Parathyroid adenoma (tissue), 2 donors: ENCODE data around the gene ITLN1.

Experiments used
- H2AFZ ChIP-seq: fragments of 300-600 bp; sonication (generic); one replicate; pipeline ENCODE4 v1.7.0; 2017; ENCODE audit warnings: antibody characterized with exemption, mild to moderate bottlenecking
- H3K27ac ChIP-seq: fragments of 300-600 bp; sonication (generic); one replicate; pipeline ENCODE4 v1.7.0; 2017
- H3K27me3 ChIP-seq: fragments of 300-600 bp; sonication (generic); one replicate; pipeline ENCODE4 v1.7.0; 2017; ENCODE audit warnings: low read length; ENCODE audit not compliant: control insufficient read depth, insufficient read depth
- H3K36me3 ChIP-seq: fragments of 300-600 bp; sonication (generic); one replicate; pipeline ENCODE4 v1.7.0; 2017; ENCODE audit warnings: low read length; ENCODE audit not compliant: control insufficient read depth, insufficient read depth
- H3K4me1 ChIP-seq: fragments of 300-600 bp; sonication (generic); one replicate; pipeline ENCODE4 v1.7.0; 2017; ENCODE audit warnings: control low read depth
- H3K4me2 ChIP-seq: fragments of 300-600 bp; sonication (generic); one replicate; pipeline ENCODE4 v1.7.0; 2017; ENCODE audit warnings: low read length
- H3K4me3 ChIP-seq: fragments of 300-600 bp; sonication (generic); one replicate; pipeline ENCODE4 v1.7.0; 2017; ENCODE audit warnings: low read depth, low read length
- H3K79me2 ChIP-seq: fragments of 300-600 bp; sonication (generic); one replicate; pipeline ENCODE4 v1.7.0; 2017; ENCODE audit warnings: control low read depth
- H3K9ac ChIP-seq: fragments of 300-600 bp; sonication (generic); one replicate; pipeline ENCODE4 v1.7.0; 2017; ENCODE audit warnings: mild to moderate bottlenecking
- H3K9me3 ChIP-seq: fragments of 300-600 bp; sonication (generic); one replicate; pipeline ENCODE4 v1.7.0; 2017; ENCODE audit warnings: low read length; ENCODE audit not compliant: control insufficient read depth
- TF ChIP-seq, protein P1 (sequence below): fragments of 300-600 bp; sonication (generic); IDR thresholded peaks from one replicate; pipeline ENCODE4 v1.7.0; 2017; ENCODE audit warnings: antibody characterized with exemption, mild to moderate bottlenecking
- donor health status: primary hyperparathyroidism.

ITLN1 gene

DNA sequence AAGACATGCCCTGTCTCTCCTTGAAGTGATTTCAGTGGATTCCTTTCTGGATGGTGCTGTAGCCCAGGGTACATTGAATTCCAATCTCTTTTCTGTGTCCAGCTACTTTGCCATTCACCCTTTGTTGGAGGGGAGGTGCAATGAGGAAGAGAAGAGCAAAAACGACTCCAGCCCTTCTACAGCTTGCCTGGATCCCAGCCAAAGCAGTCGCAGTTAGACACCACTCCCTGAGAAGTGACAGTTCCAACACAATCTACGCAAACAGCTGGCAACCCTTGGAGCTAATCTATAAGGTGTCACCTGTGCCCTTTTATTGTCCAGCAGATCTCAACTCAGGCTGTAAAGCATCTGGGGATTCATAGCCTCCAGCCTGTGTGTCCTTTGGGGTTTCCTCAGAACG, 26.9 kb downstream of the ITLN1 start:
- Histone ChIP-seq H3K9ac (no peak overlapping the region), H3K27me3 (no peaks in the 10 kb centered on the region), H3K4me3 (no peak overlapping the region), H3K79me2 (no peaks in the 10 kb centered on the region), H3K36me3 (no peaks in the 10 kb centered on the region), H3K4me1 (no peaks in the 10 kb centered on the region), H3K27ac (no peak overlapping the region), H2AFZ (no peak overlapping the region), H3K4me2 (no peak overlapping the region), H3K9me3 (no peaks in the 10 kb centered on the region)
- TF ChIP-seq, protein P1, sequence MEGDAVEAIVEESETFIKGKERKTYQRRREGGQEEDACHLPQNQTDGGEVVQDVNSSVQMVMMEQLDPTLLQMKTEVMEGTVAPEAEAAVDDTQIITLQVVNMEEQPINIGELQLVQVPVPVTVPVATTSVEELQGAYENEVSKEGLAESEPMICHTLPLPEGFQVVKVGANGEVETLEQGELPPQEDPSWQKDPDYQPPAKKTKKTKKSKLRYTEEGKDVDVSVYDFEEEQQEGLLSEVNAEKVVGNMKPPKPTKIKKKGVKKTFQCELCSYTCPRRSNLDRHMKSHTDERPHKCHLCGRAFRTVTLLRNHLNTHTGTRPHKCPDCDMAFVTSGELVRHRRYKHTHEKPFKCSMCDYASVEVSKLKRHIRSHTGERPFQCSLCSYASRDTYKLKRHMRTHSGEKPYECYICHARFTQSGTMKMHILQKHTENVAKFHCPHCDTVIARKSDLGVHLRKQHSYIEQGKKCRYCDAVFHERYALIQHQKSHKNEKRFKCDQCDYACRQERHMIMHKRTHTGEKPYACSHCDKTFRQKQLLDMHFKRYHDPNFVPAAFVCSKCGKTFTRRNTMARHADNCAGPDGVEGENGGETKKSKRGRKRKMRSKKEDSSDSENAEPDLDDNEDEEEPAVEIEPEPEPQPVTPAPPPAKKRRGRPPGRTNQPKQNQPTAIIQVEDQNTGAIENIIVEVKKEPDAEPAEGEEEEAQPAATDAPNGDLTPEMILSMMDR: no peak

DNA sequence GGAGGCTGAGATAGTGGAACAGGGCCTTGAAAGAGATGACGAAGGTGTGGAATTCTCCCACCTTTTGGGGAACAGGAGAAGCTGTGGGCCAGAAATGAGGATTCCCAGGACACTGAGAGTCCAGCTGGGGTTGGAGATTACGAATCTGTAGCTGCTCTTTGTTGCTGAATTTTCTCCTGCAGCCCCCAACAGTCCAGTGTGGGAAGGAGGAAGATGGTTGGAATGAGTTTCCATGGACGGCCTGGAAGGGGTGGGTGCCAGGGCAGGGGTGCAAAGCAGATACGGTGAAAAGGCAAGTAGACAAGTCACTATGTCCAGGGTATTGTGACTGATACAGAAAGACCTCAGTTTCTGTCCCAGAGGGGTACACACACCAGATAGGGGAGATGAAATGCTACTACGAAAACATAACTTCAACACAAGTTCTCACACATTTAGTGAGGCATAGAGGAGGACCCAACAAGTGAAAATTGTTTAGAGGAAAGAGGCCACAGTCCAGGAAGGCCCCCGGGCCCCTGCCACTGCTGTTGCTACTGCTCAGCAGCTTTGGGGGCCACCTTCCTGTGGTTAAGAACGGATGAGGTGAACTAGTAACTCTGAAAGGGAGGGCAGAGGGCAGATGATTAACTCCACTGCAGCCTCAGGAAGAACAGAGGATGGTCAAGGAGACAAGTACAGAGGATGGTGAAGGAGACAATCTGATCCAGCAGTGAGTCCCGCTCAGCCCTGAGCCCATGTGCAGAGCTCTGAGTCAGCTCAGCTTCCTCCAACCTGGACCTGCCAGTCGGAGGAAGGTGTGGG, 29.6 kb downstream of the ITLN1 start:
- TF ChIP-seq, protein P1: no peak
- Histone ChIP-seq H3K4me2 (no peak overlapping the region), H3K9me3 (no peaks in the 10 kb centered on the region), H3K9ac (no peak overlapping the region), H2AFZ (no peak overlapping the region), H3K36me3 (no peaks in the 10 kb centered on the region), H3K27ac (no peak overlapping the region), H3K27me3 (no peaks in the 10 kb centered on the region), H3K79me2 (no peaks in the 10 kb centered on the region), H3K4me1 (no peaks in the 10 kb centered on the region), H3K4me3 (no peak overlapping the region)

DNA sequence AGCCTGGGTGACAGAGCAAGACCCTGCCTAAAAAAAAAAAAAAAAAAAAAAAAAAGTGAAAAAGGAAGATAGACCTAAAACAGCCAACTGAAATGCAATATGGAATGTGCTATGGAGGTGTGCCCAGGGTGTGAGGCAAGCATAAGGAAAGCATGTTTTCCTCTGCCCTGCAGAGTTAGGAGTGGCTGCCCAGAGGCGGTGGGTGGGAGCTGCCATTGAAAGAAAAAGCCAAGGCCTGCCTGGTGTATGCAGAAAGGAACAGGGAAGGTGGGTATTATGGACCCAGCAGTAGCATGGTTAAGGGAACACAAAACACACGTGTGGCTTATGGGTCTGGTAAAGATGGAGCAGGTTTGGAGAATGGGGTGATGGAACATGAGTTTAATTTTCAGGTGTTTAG, 31.2 kb downstream of the ITLN1 start:
- no peaks in the 10 kb centered on the region for H3K4me1 ChIP-seq
- H3K27me3 ChIP-seq: no peaks in the 10 kb centered on the region
- H3K4me2 ChIP-seq: no peak overlapping the region
- no peak overlapping the region for H3K9ac ChIP-seq
- no peaks in the 10 kb centered on the region for H3K9me3 ChIP-seq
- H3K36me3 ChIP-seq: no peaks in the 10 kb centered on the region
- H3K27ac ChIP-seq: no peak overlapping the region
- TF ChIP-seq, protein P1: no peak
- H3K79me2 ChIP-seq: no peaks in the 10 kb centered on the region
- H2AFZ ChIP-seq: no peak overlapping the region
- H3K4me3 ChIP-seq: no peak overlapping the region

DNA sequence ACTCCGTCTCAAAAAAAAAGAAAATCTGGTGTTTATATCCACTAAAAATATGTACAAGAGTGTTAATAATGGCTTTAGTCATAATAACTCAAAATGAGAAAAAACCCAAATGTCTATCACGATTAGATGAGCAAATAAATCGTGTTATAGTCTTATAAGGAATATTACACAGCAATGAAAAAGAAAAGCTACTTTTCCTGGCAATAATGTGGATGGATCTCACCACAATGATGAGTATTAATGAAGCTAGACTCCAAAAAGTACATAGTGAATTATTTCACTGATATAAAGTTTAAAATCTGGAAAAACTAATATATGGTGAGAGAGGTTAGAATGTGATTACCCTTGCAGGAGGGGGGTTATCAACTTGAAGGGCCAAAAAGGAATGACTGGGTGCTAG, 32.0 kb downstream of the ITLN1 start:
- no peaks in the 10 kb centered on the region for H3K79me2 ChIP-seq
- H3K4me3 ChIP-seq: no peak overlapping the region
- H3K4me2 ChIP-seq: no peak overlapping the region
- H3K27ac ChIP-seq: no peak overlapping the region
- no peaks in the 10 kb centered on the region for H3K4me1 ChIP-seq
- no peaks in the 10 kb centered on the region for H3K9me3 ChIP-seq
- H3K36me3 ChIP-seq: no peaks in the 10 kb centered on the region
- no peaks in the 10 kb centered on the region for H3K27me3 ChIP-seq
- H3K9ac ChIP-seq: no peak overlapping the region
- H2AFZ ChIP-seq: no peak overlapping the region
- TF ChIP-seq, protein P1: no peak

DNA sequence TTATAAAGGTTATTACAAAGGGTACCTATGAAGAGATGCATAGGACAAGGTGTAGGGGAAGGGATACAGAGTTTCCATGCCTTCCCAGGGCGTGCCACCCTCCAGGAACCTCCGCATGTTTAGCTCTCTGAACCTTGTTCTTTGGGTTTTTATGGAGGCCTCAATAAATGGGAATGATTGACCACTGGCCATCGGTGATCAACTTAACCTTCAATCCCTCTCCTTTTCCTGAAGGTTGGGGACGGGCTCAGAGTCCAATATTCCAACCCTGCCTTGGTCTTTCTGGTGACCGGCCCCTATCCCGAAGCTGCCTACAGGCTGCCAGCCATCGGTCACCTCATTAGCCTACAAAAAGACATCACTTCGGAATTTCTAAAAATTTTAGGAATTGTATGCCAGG, 34.0 kb downstream of the ITLN1 start:
- H3K9ac ChIP-seq: no peak overlapping the region
- no peaks in the 10 kb centered on the region for H3K79me2 ChIP-seq
- H2AFZ ChIP-seq: no peak overlapping the region
- H3K27me3 ChIP-seq: no peaks in the 10 kb centered on the region
- H3K9me3 ChIP-seq: no peaks in the 10 kb centered on the region
- no peak overlapping the region for H3K27ac ChIP-seq
- no peaks in the 10 kb centered on the region for H3K36me3 ChIP-seq
- no peaks in the 10 kb centered on the region for H3K4me1 ChIP-seq
- H3K4me2 ChIP-seq: no peak overlapping the region
- TF ChIP-seq, protein P1: no peak
- no peak overlapping the region for H3K4me3 ChIP-seq
